Measurements from ENCODE around the gene NEB.
A peak's percentile ranks its signal among the peaks of the same experiment; 100 is the strongest.
"Not testable (repeated sequence)": the region's sequence is repeated elsewhere in the genome, so short reads cannot be mapped to it uniquely, and the experiment has no call there.

The NEB gene

DNA sequence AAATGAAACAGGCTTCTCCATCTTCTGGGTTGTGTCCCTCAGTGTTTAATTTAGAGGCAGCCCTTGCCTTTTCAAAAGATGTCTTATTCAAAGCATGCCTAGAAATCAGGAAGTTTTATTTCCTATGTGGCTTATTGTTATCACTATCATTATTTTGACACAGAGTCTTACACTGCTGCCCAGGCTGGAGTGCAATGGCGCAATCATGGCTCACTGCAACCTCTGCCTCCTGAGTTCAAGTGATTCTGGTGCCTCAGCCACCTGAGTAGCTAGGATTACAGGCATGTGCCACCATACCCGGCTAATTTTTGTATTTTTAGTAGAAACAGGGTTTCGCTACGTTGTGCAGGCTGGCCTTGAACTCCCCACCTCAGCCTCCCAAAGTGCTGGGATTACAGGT lies 87.8 kb downstream of the NEB start:
- H3K27me3 ChIP-seq (replicated peaks; ENCODE audit: control insufficient read depth, insufficient read depth, low read length, poor library complexity, severe bottlenecking); H3K36me3 ChIP-seq (ENCODE audit: control insufficient read depth, insufficient read depth, low read length); DNase-seq; H3K27ac ChIP-seq (ENCODE audit: insufficient read depth, low read length, poor library complexity, severe bottlenecking); H3K9me3 ChIP-seq (ENCODE audit: control insufficient read depth, low read length); H3K4me1 ChIP-seq (ENCODE audit: control insufficient read depth, insufficient read depth, low read length, poor library complexity, severe bottlenecking); H3K4me3 ChIP-seq (ENCODE audit: insufficient read depth, low read depth, low read length, poor library complexity, severe bottlenecking): not testable (repeated sequence)

- H3K4me3 ChIP-seq (ENCODE audit: insufficient read depth, low read depth, low read length, poor library complexity, severe bottlenecking): no peak overlapping the region
- no peak overlapping the region for H3K27ac ChIP-seq (ENCODE audit: insufficient read depth, low read length, poor library complexity, severe bottlenecking)
- H3K4me1 ChIP-seq (ENCODE audit: control insufficient read depth, insufficient read depth, low read length, poor library complexity, severe bottlenecking): peaks cover under 1% of the 10 kb centered on the region
- no peaks in the 10 kb centered on the region for H3K27me3 ChIP-seq (replicated peaks; ENCODE audit: control insufficient read depth, insufficient read depth, low read length, poor library complexity, severe bottlenecking)
- H3K36me3 ChIP-seq (ENCODE audit: control insufficient read depth, insufficient read depth, low read length): no peaks in the 10 kb centered on the region
- no peak for DNase-seq
- peaks cover 8% of the 10 kb centered on the region for H3K9me3 ChIP-seq (ENCODE audit: control insufficient read depth, low read length)
Measured at GRCh38 chr2:151644580-151644979, 89.7 kb downstream of the NEB start.

DNA sequence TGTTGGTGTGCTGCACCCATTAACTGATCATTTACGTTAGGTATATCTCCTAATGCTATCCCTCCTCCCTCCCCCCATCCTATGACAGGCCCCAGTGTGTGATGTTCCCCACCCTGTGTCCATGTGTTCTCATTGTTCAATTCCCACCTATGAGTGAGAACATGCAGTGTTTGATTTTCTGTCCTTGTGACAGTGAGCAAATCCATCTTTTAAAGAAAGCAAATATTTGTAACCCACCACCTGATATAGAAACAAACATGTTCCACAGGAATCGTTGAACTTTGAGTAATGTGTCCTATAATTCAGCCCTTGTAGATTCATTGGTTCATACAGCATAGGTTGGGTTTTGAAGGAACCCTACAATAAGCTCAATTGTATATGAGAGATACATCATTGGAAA lies 92.4 kb downstream of the NEB start:
- H3K9me3 ChIP-seq (ENCODE audit: control insufficient read depth, low read length); H3K4me3 ChIP-seq (ENCODE audit: insufficient read depth, low read depth, low read length, poor library complexity, severe bottlenecking); H3K27me3 ChIP-seq (replicated peaks; ENCODE audit: control insufficient read depth, insufficient read depth, low read length, poor library complexity, severe bottlenecking); H3K36me3 ChIP-seq (ENCODE audit: control insufficient read depth, insufficient read depth, low read length); DNase-seq; H3K27ac ChIP-seq (ENCODE audit: insufficient read depth, low read length, poor library complexity, severe bottlenecking): not testable (repeated sequence)
- H3K4me1 ChIP-seq (ENCODE audit: control insufficient read depth, insufficient read depth, low read length, poor library complexity, severe bottlenecking): peaks cover 23% of the 10 kb centered on the region

DNA sequence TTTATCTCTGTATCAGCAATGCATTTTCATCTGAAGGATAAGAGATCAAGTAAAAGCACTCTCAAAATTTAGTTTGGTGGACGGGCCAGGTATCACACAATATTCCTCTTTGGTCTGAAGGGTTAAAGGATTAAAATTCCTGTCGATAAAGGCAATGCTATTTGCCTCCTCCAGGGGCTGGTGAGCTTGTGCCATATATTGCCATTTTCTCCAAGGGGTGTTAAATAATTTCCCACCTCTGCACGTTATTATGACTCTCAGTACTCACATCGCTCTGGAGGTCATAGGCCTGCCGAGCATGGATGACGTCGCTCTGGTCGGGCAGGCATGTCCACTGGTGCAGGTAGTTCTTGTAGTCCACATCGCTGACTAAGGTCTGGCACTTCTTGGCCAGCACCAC lies 94.2 kb downstream of the NEB start:
- H3K27ac ChIP-seq (ENCODE audit: insufficient read depth, low read length, poor library complexity, severe bottlenecking): no peak overlapping the region
- no peaks in the 10 kb centered on the region for H3K9me3 ChIP-seq (ENCODE audit: control insufficient read depth, low read length)
- no peak overlapping the region for H3K4me3 ChIP-seq (ENCODE audit: insufficient read depth, low read depth, low read length, poor library complexity, severe bottlenecking)
- no peaks in the 10 kb centered on the region for H3K36me3 ChIP-seq (ENCODE audit: control insufficient read depth, insufficient read depth, low read length)
- H3K4me1 ChIP-seq (ENCODE audit: control insufficient read depth, insufficient read depth, low read length, poor library complexity, severe bottlenecking): peaks cover 25% of the 10 kb centered on the region
- no peak for DNase-seq
- no peaks in the 10 kb centered on the region for H3K27me3 ChIP-seq (replicated peaks; ENCODE audit: control insufficient read depth, insufficient read depth, low read length, poor library complexity, severe bottlenecking)

- Histone ChIP-seq H3K4me3 (ENCODE audit: insufficient read depth, low read depth, low read length, poor library complexity, severe bottlenecking) (no peak overlapping the region), H3K36me3 (ENCODE audit: control insufficient read depth, insufficient read depth, low read length) (no peaks in the 10 kb centered on the region), H3K9me3 (ENCODE audit: control insufficient read depth, low read length) (no peaks in the 10 kb centered on the region), H3K27ac (ENCODE audit: insufficient read depth, low read length, poor library complexity, severe bottlenecking) (peak overlapping the region; percentile 19), H3K4me1 (ENCODE audit: control insufficient read depth, insufficient read depth, low read length, poor library complexity, severe bottlenecking) (peaks cover 25% of the 10 kb centered on the region), H3K27me3 (replicated peaks; ENCODE audit: control insufficient read depth, insufficient read depth, low read length, poor library complexity, severe bottlenecking) (no peaks in the 10 kb centered on the region)
- no peak for DNase-seq
Measured at GRCh38 chr2:151638990-151639389, 95.3 kb downstream of the NEB start.

GRCh38 chr2:151638191-151638933 lies 95.9 kb downstream of the NEB start:
- Histone ChIP-seq H3K4me1 (ENCODE audit: control insufficient read depth, insufficient read depth, low read length, poor library complexity, severe bottlenecking) (peaks cover 25% of the 10 kb centered on the region), H3K27me3 (replicated peaks; ENCODE audit: control insufficient read depth, insufficient read depth, low read length, poor library complexity, severe bottlenecking) (no peaks in the 10 kb centered on the region), H3K9me3 (ENCODE audit: control insufficient read depth, low read length) (no peaks in the 10 kb centered on the region), H3K36me3 (ENCODE audit: control insufficient read depth, insufficient read depth, low read length) (no peaks in the 10 kb centered on the region), H3K4me3 (ENCODE audit: insufficient read depth, low read depth, low read length, poor library complexity, severe bottlenecking) (no peak overlapping the region), H3K27ac (ENCODE audit: insufficient read depth, low read length, poor library complexity, severe bottlenecking) (peak overlapping the region; percentile 19)
- DNase-seq: no peak

DNA sequence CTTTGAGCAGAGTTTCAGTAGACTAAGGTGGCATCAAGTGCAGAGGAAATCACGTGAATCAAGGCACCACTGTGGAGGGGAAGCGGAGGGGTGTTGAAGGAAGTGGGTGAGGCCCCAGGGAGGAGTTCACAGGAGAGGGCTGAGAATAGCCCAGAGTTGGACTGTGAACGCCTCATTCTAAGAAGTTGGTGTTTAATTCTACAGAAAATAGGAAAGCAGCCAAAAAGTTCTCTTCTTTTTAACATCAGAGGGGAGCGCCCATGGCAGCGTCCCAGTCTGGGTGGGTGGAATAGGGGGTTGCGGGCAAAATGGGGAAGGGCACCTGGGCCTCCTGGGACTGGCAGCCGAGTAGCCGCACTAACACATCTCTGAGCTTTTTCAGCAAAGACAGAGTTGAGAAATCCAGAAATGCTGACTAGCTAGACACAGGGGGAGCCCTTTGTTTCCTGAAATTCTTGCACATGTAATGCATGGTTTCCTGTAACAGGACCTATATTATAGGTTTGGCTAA lies 97.0 kb downstream of the NEB start:
- H3K4me3 ChIP-seq (ENCODE audit: insufficient read depth, low read depth, low read length, poor library complexity, severe bottlenecking): peak overlapping the region; percentile 32

GRCh38 chr2:151634736-151635467 lies 99.4 kb downstream of the NEB start:
- H3K9me3 ChIP-seq (ENCODE audit: control insufficient read depth, low read length): no peaks in the 10 kb centered on the region
- H3K27ac ChIP-seq (ENCODE audit: insufficient read depth, low read length, poor library complexity, severe bottlenecking): no peak overlapping the region
- DNase-seq: no peak
- no peaks in the 10 kb centered on the region for H3K36me3 ChIP-seq (ENCODE audit: control insufficient read depth, insufficient read depth, low read length)
- peaks cover 25% of the 10 kb centered on the region for H3K4me1 ChIP-seq (ENCODE audit: control insufficient read depth, insufficient read depth, low read length, poor library complexity, severe bottlenecking)
- no peak overlapping the region for H3K4me3 ChIP-seq (ENCODE audit: insufficient read depth, low read depth, low read length, poor library complexity, severe bottlenecking)
- no peaks in the 10 kb centered on the region for H3K27me3 ChIP-seq (replicated peaks; ENCODE audit: control insufficient read depth, insufficient read depth, low read length, poor library complexity, severe bottlenecking)

More for the DNA sequence above, 97.0 kb downstream of the NEB start:
- no peaks in the 10 kb centered on the region for H3K27me3 ChIP-seq (replicated peaks; ENCODE audit: control insufficient read depth, insufficient read depth, low read length, poor library complexity, severe bottlenecking)
- no peaks in the 10 kb centered on the region for H3K9me3 ChIP-seq (ENCODE audit: control insufficient read depth, low read length)
- H3K36me3 ChIP-seq (ENCODE audit: control insufficient read depth, insufficient read depth, low read length): no peaks in the 10 kb centered on the region
- peak; percentile 27 to 31 (median 28) for DNase-seq
- peak overlapping the region; percentile 38 for H3K27ac ChIP-seq (ENCODE audit: insufficient read depth, low read length, poor library complexity, severe bottlenecking)
- peaks cover 25% of the 10 kb centered on the region for H3K4me1 ChIP-seq (ENCODE audit: control insufficient read depth, insufficient read depth, low read length, poor library complexity, severe bottlenecking)

DNA sequence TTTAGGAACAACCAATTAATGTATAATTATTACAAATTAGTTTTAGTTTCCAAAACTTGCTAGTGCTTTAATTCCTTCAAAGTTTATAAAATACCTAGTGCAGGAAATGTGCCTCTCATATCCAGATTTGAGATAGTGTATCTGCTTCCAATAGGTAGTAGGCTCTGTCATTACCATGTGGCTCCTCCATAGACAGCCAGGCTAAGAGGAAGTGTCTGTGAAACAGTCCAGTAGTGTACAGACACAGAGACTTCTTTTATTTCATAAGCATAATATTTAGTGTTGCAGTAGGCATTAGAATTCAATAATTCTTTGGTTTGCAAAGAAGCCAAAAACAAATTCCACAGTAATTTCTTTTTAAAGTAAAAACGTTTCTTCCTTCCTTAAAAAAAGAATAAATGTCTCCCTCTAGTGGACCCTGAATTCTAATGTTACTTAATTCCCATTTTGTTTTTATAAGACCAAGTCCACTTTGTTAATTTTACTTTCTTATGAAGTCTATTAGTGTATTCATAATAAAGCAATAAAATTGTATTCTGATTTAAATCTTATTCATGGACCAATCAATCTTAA lies 101.2 kb downstream of the NEB start:
- no peak overlapping the region for H3K27ac ChIP-seq (ENCODE audit: insufficient read depth, low read length, poor library complexity, severe bottlenecking)
- no peaks in the 10 kb centered on the region for H3K36me3 ChIP-seq (ENCODE audit: control insufficient read depth, insufficient read depth, low read length)
- H3K27me3 ChIP-seq (replicated peaks; ENCODE audit: control insufficient read depth, insufficient read depth, low read length, poor library complexity, severe bottlenecking): no peaks in the 10 kb centered on the region
- H3K4me1 ChIP-seq (ENCODE audit: control insufficient read depth, insufficient read depth, low read length, poor library complexity, severe bottlenecking): peaks cover 12% of the 10 kb centered on the region
- no peaks in the 10 kb centered on the region for H3K9me3 ChIP-seq (ENCODE audit: control insufficient read depth, low read length)
- H3K4me3 ChIP-seq (ENCODE audit: insufficient read depth, low read depth, low read length, poor library complexity, severe bottlenecking): no peak overlapping the region
- no peak for DNase-seq

GRCh38 chr2:151630372-151630771 lies 103.9 kb downstream of the NEB start:
- Histone ChIP-seq H3K4me3 (ENCODE audit: insufficient read depth, low read depth, low read length, poor library complexity, severe bottlenecking) (no peak overlapping the region), H3K27ac (ENCODE audit: insufficient read depth, low read length, poor library complexity, severe bottlenecking) (no peak overlapping the region), H3K9me3 (ENCODE audit: control insufficient read depth, low read length) (no peaks in the 10 kb centered on the region), H3K4me1 (ENCODE audit: control insufficient read depth, insufficient read depth, low read length, poor library complexity, severe bottlenecking) (no peaks in the 10 kb centered on the region), H3K27me3 (replicated peaks; ENCODE audit: control insufficient read depth, insufficient read depth, low read length, poor library complexity, severe bottlenecking) (no peaks in the 10 kb centered on the region), H3K36me3 (ENCODE audit: control insufficient read depth, insufficient read depth, low read length) (no peaks in the 10 kb centered on the region)
- no peak for DNase-seq
